ENCODE measurements around the gene KBTBD2. TPM values are rescaled to one million over a fixed set of nuclear protein-coding genes. Genes with fewer than 3 reads are reported as not detected.
"Not testable (repeated sequence)": the region's sequence is repeated elsewhere in the genome, so short reads cannot be mapped to it uniquely, and the experiment has no call there.

KBTBD2 gene
- total RNA-seq, 2 experiments from 2014 or later, result 34.5 to 35.9 TPM

DNA sequence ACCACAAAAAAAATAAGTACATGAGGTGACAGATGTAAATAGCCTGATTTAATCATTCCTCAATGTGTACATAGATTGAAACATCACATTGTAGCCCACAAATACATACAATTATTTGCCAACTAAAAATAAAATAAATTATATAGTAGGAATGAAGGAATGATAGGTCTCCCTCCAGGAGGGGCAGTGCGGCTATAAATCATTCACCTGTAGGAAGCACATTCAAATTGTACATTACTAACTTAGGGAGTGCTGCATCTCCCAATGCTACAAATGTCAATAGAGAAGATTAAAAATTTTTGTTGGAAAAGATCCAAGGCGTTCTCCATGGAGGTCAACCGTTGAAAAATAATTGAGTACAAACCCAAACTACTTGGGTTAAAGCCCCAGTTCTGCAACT, 4.2 kb downstream of the KBTBD2 start:
- no peak overlapping the region for H3K4me2 ChIP-seq (ENCODE audit: low read length)
- H3K36me3 ChIP-seq (ENCODE audit: insufficient read depth, low read length), result peaks cover 6% of the 10 kb centered on the region; the same call in 1 of the 2 replicates
- no peak for DNase-seq (ENCODE audit: low spot score)
- POLR2A ChIA-PET, result no interaction called here
- H2AFZ ChIP-seq (ENCODE audit: low read length), result no peak overlapping the region
- H3K9me3 ChIP-seq (ENCODE audit: low read length), result no peaks in the 10 kb centered on the region
- no TSS peak for BruUV-seq (replicated peaks)
- H3K4me3 ChIP-seq (ENCODE audit: low read depth, low read length, poor library complexity, severe bottlenecking), result no peak overlapping the region
- peaks cover 17% of the 10 kb centered on the region for H3K4me1 ChIP-seq (ENCODE audit: insufficient read depth, low read length, poor library complexity, severe bottlenecking)
- CTCF ChIA-PET (ENCODE audit: unreplicated experiment), result no interaction called here
- intact Hi-C loops (cut with micrococcal nuclease; ENCODE audit: unreplicated experiment), result no loop called here
- H4K20me1 ChIP-seq (ENCODE audit: insufficient read depth, low read length), result peaks cover 35% of the 10 kb centered on the region
- no peak for TF ChIP-seq EZH2phosphoT487 (IDR thresholded peaks at IDR 0.05; ENCODE audit: borderline replicate concordance, low read depth, low read length)
- TF ChIP-seq, protein P1, sequence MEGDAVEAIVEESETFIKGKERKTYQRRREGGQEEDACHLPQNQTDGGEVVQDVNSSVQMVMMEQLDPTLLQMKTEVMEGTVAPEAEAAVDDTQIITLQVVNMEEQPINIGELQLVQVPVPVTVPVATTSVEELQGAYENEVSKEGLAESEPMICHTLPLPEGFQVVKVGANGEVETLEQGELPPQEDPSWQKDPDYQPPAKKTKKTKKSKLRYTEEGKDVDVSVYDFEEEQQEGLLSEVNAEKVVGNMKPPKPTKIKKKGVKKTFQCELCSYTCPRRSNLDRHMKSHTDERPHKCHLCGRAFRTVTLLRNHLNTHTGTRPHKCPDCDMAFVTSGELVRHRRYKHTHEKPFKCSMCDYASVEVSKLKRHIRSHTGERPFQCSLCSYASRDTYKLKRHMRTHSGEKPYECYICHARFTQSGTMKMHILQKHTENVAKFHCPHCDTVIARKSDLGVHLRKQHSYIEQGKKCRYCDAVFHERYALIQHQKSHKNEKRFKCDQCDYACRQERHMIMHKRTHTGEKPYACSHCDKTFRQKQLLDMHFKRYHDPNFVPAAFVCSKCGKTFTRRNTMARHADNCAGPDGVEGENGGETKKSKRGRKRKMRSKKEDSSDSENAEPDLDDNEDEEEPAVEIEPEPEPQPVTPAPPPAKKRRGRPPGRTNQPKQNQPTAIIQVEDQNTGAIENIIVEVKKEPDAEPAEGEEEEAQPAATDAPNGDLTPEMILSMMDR (conservative IDR thresholded peaks at IDR 0.05; ENCODE audit: low read length), result no peak
- H3K79me2 ChIP-seq (ENCODE audit: insufficient read depth, low read depth, low read length), result peaks cover 86% of the 10 kb centered on the region
- H3K9me2 ChIP-seq (ENCODE audit: insufficient read depth, low read length), result no peaks in the 10 kb centered on the region
- no peak overlapping the region for H3K27ac ChIP-seq (ENCODE audit: low read depth, low read length, poor library complexity, severe bottlenecking)

DNA sequence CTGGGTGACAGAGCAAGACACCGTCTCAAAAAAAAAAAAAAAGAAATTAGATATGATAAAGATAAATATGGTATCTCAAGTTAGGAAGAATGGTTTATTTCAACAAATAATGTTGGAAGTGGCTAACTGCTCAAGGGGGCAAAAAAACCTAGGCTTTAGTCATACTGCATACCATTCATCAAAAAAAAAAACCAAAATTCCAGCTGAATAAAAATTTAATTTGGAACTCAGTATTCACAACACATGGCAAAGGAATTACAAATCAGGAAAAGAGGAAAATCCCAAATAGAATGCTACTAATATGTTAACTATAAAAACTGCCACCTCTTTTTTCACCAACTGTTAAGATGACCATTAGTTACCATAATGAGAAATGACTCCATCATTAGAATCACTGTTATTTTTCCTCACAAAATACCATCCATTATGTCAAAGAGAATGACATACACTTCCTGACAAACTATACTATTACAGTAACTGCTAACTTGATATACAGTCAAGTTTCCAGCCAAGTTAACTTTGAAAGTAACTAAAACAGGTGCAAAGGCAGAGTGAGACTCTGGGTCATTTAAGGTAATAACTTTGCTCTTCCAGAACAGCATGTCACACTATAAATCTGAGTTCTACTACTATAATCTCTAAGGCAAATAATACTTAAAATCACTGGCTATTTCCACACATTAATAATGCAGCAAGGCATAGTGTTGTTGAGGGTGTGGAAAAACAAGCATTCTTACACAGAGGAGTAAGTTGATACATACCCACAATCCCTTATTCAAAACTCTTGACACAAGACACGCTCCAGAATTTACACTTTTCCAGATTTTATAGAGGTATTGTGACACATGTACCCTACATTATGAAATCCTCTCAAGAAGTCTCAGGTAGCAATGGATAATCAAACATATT, 10.2 kb downstream of the KBTBD2 start:
- H3K79me2 ChIP-seq (ENCODE audit: insufficient read depth, low read depth, low read length), result peaks cover 86% of the 10 kb centered on the region
- H3K9me3 ChIP-seq (ENCODE audit: low read length), result no peaks in the 10 kb centered on the region
- peaks cover 24% of the 10 kb centered on the region for H3K36me3 ChIP-seq (ENCODE audit: insufficient read depth, low read length)
- no peak for DNase-seq (ENCODE audit: low spot score)
- H4K20me1 ChIP-seq (ENCODE audit: insufficient read depth, low read length), result peaks cover 17% of the 10 kb centered on the region
- 0 out of 2 replicates have a peak overlapping the region, but pooled peaks have one; percentile 24 for H3K4me2 ChIP-seq (ENCODE audit: low read length)
- ChIA-PET CTCF (ENCODE audit: unreplicated experiment) (no interaction called here), POLR2A (interaction anchor here (0.7 kb wide), 1 partner anchor 250 kb away, joined by 5 read pairs; no protein-coding TSS in a partner anchor)
- no peaks in the 10 kb centered on the region for H3K4me1 ChIP-seq (ENCODE audit: insufficient read depth, low read length, poor library complexity, severe bottlenecking)
- H3K4me3 ChIP-seq (ENCODE audit: low read depth, low read length, poor library complexity, severe bottlenecking), result no peak overlapping the region
- H3K9me2 ChIP-seq (ENCODE audit: insufficient read depth, low read length), result no peaks in the 10 kb centered on the region
- intact Hi-C loops (cut with micrococcal nuclease; ENCODE audit: unreplicated experiment), result no loop called here
- TF ChIP-seq, protein P1 (conservative IDR thresholded peaks at IDR 0.05; ENCODE audit: low read length), result no peak
- no peak for TF ChIP-seq EZH2phosphoT487 (IDR thresholded peaks at IDR 0.05; ENCODE audit: borderline replicate concordance, low read depth, low read length)
- H2AFZ ChIP-seq (ENCODE audit: low read length), result no peak overlapping the region
- BruUV-seq (replicated peaks), result no TSS peak
- no peak overlapping the region for H3K27ac ChIP-seq (ENCODE audit: low read depth, low read length, poor library complexity, severe bottlenecking)

DNA sequence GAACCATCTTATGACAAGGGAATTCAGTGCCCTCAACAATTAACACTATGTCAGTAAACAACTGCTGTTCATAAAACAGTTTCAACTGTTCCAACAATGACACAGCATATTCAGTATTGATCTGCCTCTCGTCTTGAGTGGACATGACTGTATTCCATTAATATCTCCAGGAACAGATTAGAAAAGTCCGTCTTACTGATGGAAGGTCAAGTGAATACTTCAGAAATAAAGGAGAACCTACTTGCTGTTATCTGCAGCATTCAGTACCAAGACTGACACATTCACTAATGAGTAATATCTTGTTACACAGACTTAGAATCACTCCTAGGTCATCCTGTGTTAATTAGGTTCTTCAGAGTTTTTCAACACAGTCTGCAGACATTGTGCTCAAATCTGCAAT, 12.1 kb downstream of the KBTBD2 start:
- POLR2A ChIA-PET, result no interaction called here
- CTCF ChIA-PET (ENCODE audit: unreplicated experiment), result no interaction called here
- Histone ChIP-seq H3K9me3 (ENCODE audit: low read length) (no peaks in the 10 kb centered on the region), H2AFZ (ENCODE audit: low read length) (no peak overlapping the region), H4K20me1 (ENCODE audit: insufficient read depth, low read length) (peaks cover 13% of the 10 kb centered on the region), H3K27ac (ENCODE audit: low read depth, low read length, poor library complexity, severe bottlenecking) (no peak overlapping the region), H3K4me2 (ENCODE audit: low read length) (no peak overlapping the region; the same call in 1 of the 2 replicates), H3K79me2 (ENCODE audit: insufficient read depth, low read depth, low read length) (peaks cover 80% of the 10 kb centered on the region), H3K9me2 (ENCODE audit: insufficient read depth, low read length) (no peaks in the 10 kb centered on the region), H3K4me3 (ENCODE audit: low read depth, low read length, poor library complexity, severe bottlenecking) (no peak overlapping the region), H3K36me3 (ENCODE audit: insufficient read depth, low read length) (peaks cover 43% of the 10 kb centered on the region), H3K4me1 (ENCODE audit: insufficient read depth, low read length, poor library complexity, severe bottlenecking) (no peaks in the 10 kb centered on the region)
- DNase-seq (ENCODE audit: low spot score), result no peak
- no peak for TF ChIP-seq EZH2phosphoT487 (IDR thresholded peaks at IDR 0.05; ENCODE audit: borderline replicate concordance, low read depth, low read length)
- TF ChIP-seq, protein P1 (conservative IDR thresholded peaks at IDR 0.05; ENCODE audit: low read length), result no peak
- BruUV-seq (replicated peaks), result no TSS peak
- intact Hi-C loops (cut with micrococcal nuclease; ENCODE audit: unreplicated experiment), result no loop called here

DNA sequence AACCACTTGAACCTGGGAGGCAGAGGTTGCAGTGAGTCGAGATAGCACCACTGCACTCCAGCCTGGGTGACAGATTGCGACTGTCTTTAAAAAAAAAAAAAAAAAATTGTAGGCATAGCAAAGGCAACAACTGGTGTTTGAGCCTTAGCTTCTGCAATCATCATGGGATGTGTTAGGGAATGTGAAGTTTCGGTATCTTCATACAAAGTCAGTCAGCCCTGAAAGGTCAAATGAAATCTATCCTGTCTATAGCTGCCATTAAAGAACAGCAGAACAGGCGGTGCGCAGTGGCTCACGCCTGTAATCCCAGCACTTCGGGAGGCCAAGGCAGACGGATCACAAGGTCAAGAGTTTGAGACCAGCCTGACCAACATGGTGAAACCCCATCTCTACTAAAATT, 13.5 kb downstream of the KBTBD2 start:
- H3K4me2 ChIP-seq (ENCODE audit: low read length); H3K4me3 ChIP-seq (ENCODE audit: low read depth, low read length, poor library complexity, severe bottlenecking); H3K9me3 ChIP-seq (ENCODE audit: low read length); CTCF ChIA-PET (ENCODE audit: unreplicated experiment); DNase-seq (ENCODE audit: low spot score); intact Hi-C loops (cut with micrococcal nuclease; ENCODE audit: unreplicated experiment); BruUV-seq (replicated peaks); H2AFZ ChIP-seq (ENCODE audit: low read length); H3K4me1 ChIP-seq (ENCODE audit: insufficient read depth, low read length, poor library complexity, severe bottlenecking); H3K27ac ChIP-seq (ENCODE audit: low read depth, low read length, poor library complexity, severe bottlenecking); H3K9me2 ChIP-seq (ENCODE audit: insufficient read depth, low read length): not testable (repeated sequence)
- peaks cover 65% of the 10 kb centered on the region for H3K79me2 ChIP-seq (ENCODE audit: insufficient read depth, low read depth, low read length)
- POLR2A ChIA-PET, result interaction anchor here (0.7 kb wide), 2 partner anchors 8 to 381 kb away, joined by 3 to 4 read pairs; no protein-coding TSS in a partner anchor
- H4K20me1 ChIP-seq (ENCODE audit: insufficient read depth, low read length), result peaks cover 13% of the 10 kb centered on the region
- peaks cover 56% of the 10 kb centered on the region for H3K36me3 ChIP-seq (ENCODE audit: insufficient read depth, low read length)
